GM23338 (cell line): Measurements from ENCODE around the gene SCUBE2.

Experiments used
- CREB1 ChIP-seq: fragments of 250-450 bp; sonication (Bioruptor Pico); IDR thresholded peaks from 2 replicates; pipeline ENCODE4 v1.5.0; 2020; ENCODE audit warnings: low read depth, mild to moderate bottlenecking, moderate library complexity
- EZH2 ChIP-seq: fragments of 200-600 bp; sonication (generic); IDR thresholded peaks from one replicate; pipeline ENCODE4 v1.8.0; 2017; ENCODE audit warnings: antibody characterized with exemption, mild to moderate bottlenecking, low read depth; ENCODE audit not compliant: unreplicated experiment
- EZH2phosphoT487 ChIP-seq: fragments of 200-600 bp; sonication (generic); IDR thresholded peaks from one replicate; pipeline ENCODE4 v1.8.1; 2018; ENCODE audit warnings: antibody characterized with exemption; ENCODE audit not compliant: unreplicated experiment
- JUNB ChIP-seq: IDR thresholded peaks from one replicate; pipeline ENCODE4 v1.6.1; 2016; ENCODE audit warnings: antibody characterized with exemption; ENCODE audit not compliant: unreplicated experiment
- NANOG ChIP-seq: IDR thresholded peaks from 2 replicates; pipeline ENCODE4 v1.6.1; 2016; ENCODE audit warnings: antibody characterized with exemption, borderline replicate concordance
- POLR2AphosphoS5 ChIP-seq: IDR thresholded peaks from 2 replicates; pipeline ENCODE4 v1.6.1; 2016; ENCODE audit warnings: antibody characterized with exemption, low read depth
- STAT1 ChIP-seq: IDR thresholded peaks from one replicate; pipeline ENCODE4 v1.6.1; 2016; ENCODE audit warnings: antibody characterized with exemption; ENCODE audit not compliant: unreplicated experiment
- ZNF114 ChIP-seq: fragments of 250-450 bp; sonication (Bioruptor Pico); IDR thresholded peaks from 2 replicates; pipeline ENCODE4 v1.5.0; 2020; ENCODE audit warnings: mild to moderate bottlenecking, moderate library complexity
- ZNF331 ChIP-seq: fragments of 250-450 bp; sonication (Bioruptor Pico); IDR thresholded peaks from 2 replicates; pipeline ENCODE4 v1.5.0; 2020; ENCODE audit warnings: low read depth, mild to moderate bottlenecking, moderate library complexity
- TF ChIP-seq, protein P1 (sequence below), 2 experiments: fragments of 200-600 bp in 1 of 2; sonication (generic) in 1 of 2; conservative IDR thresholded peaks; 2 replicates each; pipeline versions ENCODE4 v1.5.1 to v1.6.1; 2016 to 2017; ENCODE audit warnings: antibody characterized with exemption in 2 of 2, low read depth in 2 of 2, mild to moderate bottlenecking in 2 of 2, moderate library complexity in 1 of 2
- TF ChIP-seq, protein P2 (sequence below): IDR thresholded peaks from one replicate; pipeline ENCODE4 v1.6.1; 2018; ENCODE audit warnings: antibody characterized with exemption; ENCODE audit not compliant: unreplicated experiment
- TF ChIP-seq, protein P3 (sequence below): IDR thresholded peaks from 2 replicates; pipeline ENCODE4 v1.6.1; 2016; ENCODE audit warnings: antibody characterized with exemption

DNA sequence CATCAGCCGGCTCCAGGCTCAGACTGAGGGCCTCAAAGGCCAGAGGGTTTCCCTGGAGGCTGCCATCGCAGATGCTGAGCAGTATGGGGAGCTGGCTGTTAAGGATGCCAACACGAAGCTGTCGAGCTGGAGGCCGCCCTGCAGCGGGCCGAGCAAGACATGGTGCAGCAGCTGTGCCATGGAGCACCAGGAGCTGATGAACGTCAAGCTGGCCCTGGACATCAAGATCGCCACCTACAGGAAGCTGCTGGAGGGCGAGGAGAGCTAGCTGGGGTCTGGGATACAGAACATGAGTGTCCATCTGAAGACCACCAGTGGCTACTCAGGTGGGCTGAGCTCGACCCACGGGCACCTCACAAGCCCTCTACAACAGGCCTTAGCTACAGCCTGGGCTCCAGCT lies 4.0 kb upstream of the SCUBE2 start:
- TF ChIP-seq, protein P1, sequence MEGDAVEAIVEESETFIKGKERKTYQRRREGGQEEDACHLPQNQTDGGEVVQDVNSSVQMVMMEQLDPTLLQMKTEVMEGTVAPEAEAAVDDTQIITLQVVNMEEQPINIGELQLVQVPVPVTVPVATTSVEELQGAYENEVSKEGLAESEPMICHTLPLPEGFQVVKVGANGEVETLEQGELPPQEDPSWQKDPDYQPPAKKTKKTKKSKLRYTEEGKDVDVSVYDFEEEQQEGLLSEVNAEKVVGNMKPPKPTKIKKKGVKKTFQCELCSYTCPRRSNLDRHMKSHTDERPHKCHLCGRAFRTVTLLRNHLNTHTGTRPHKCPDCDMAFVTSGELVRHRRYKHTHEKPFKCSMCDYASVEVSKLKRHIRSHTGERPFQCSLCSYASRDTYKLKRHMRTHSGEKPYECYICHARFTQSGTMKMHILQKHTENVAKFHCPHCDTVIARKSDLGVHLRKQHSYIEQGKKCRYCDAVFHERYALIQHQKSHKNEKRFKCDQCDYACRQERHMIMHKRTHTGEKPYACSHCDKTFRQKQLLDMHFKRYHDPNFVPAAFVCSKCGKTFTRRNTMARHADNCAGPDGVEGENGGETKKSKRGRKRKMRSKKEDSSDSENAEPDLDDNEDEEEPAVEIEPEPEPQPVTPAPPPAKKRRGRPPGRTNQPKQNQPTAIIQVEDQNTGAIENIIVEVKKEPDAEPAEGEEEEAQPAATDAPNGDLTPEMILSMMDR (conservative IDR thresholded peaks at IDR 0.05; ENCODE audit: low read depth in 2 of 2) = peak; percentile 45 to 81
- TF ChIP-seq EZH2 = no peak
- TF ChIP-seq, protein P2, sequence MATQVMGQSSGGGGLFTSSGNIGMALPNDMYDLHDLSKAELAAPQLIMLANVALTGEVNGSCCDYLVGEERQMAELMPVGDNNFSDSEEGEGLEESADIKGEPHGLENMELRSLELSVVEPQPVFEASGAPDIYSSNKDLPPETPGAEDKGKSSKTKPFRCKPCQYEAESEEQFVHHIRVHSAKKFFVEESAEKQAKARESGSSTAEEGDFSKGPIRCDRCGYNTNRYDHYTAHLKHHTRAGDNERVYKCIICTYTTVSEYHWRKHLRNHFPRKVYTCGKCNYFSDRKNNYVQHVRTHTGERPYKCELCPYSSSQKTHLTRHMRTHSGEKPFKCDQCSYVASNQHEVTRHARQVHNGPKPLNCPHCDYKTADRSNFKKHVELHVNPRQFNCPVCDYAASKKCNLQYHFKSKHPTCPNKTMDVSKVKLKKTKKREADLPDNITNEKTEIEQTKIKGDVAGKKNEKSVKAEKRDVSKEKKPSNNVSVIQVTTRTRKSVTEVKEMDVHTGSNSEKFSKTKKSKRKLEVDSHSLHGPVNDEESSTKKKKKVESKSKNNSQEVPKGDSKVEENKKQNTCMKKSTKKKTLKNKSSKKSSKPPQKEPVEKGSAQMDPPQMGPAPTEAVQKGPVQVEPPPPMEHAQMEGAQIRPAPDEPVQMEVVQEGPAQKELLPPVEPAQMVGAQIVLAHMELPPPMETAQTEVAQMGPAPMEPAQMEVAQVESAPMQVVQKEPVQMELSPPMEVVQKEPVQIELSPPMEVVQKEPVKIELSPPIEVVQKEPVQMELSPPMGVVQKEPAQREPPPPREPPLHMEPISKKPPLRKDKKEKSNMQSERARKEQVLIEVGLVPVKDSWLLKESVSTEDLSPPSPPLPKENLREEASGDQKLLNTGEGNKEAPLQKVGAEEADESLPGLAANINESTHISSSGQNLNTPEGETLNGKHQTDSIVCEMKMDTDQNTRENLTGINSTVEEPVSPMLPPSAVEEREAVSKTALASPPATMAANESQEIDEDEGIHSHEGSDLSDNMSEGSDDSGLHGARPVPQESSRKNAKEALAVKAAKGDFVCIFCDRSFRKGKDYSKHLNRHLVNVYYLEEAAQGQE = no peak
- no peak for TF ChIP-seq NANOG
- no peak for TF ChIP-seq EZH2phosphoT487
- TF ChIP-seq POLR2AphosphoS5 = no peak
- TF ChIP-seq JUNB = no peak
- TF ChIP-seq, protein P3, sequence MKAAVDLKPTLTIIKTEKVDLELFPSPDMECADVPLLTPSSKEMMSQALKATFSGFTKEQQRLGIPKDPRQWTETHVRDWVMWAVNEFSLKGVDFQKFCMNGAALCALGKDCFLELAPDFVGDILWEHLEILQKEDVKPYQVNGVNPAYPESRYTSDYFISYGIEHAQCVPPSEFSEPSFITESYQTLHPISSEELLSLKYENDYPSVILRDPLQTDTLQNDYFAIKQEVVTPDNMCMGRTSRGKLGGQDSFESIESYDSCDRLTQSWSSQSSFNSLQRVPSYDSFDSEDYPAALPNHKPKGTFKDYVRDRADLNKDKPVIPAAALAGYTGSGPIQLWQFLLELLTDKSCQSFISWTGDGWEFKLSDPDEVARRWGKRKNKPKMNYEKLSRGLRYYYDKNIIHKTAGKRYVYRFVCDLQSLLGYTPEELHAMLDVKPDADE = no peak
- no peak for TF ChIP-seq ZNF114 (CRISPR knock-in tag)
- TF ChIP-seq ZNF331 (CRISPR knock-in tag) = no peak
- no peak for TF ChIP-seq STAT1
- no peak for TF ChIP-seq CREB1 (CRISPR knock-in tag)
